Measurements from ENCODE around the gene TRHDE. TPM values are rescaled to one million over a fixed set of nuclear protein-coding genes. Genes with fewer than 3 reads are reported as not detected.

TRHDE gene
- total RNA-seq, 1 donor from 2014 or later: 0.51 TPM

DNA sequence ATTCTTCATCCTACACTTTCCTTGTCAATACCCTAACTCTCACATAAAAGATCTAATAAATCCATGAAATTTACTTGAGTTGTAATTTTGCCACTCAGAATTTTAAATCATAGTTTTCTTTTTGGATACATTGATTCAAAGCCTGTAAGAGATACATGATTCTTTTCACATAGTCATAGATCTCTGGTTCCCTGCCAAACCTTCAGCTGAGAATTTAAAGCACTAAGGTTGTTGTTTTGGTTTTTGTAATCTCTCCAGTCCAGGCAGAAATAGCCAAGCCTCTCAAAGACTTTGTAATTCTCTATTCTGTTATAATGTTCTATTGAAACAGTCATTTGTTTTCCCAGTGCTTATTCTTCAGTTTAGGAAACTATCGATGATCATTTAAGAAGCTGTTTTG lies 273.9 kb downstream of the TRHDE start:
- no peak overlapping the region for H3K4me3 Mint-ChIP-seq
- no peak for DNase-seq (ENCODE audit: low read depth, low spot score)
- H3K27me3 Mint-ChIP-seq (ENCODE audit: low read depth): no peaks in the 10 kb centered on the region
- TF ChIP-seq, protein P1, sequence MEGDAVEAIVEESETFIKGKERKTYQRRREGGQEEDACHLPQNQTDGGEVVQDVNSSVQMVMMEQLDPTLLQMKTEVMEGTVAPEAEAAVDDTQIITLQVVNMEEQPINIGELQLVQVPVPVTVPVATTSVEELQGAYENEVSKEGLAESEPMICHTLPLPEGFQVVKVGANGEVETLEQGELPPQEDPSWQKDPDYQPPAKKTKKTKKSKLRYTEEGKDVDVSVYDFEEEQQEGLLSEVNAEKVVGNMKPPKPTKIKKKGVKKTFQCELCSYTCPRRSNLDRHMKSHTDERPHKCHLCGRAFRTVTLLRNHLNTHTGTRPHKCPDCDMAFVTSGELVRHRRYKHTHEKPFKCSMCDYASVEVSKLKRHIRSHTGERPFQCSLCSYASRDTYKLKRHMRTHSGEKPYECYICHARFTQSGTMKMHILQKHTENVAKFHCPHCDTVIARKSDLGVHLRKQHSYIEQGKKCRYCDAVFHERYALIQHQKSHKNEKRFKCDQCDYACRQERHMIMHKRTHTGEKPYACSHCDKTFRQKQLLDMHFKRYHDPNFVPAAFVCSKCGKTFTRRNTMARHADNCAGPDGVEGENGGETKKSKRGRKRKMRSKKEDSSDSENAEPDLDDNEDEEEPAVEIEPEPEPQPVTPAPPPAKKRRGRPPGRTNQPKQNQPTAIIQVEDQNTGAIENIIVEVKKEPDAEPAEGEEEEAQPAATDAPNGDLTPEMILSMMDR (conservative IDR thresholded peaks at IDR 0.05): no peak
- no peaks in the 10 kb centered on the region for H3K36me3 Mint-ChIP-seq (ENCODE audit: low read depth)
- H3K27ac Mint-ChIP-seq (ENCODE audit: unreplicated experiment): no peak overlapping the region
- H3K4me1 Mint-ChIP-seq: no peaks in the 10 kb centered on the region
- no peaks in the 10 kb centered on the region for H3K9me3 Mint-ChIP-seq

DNA sequence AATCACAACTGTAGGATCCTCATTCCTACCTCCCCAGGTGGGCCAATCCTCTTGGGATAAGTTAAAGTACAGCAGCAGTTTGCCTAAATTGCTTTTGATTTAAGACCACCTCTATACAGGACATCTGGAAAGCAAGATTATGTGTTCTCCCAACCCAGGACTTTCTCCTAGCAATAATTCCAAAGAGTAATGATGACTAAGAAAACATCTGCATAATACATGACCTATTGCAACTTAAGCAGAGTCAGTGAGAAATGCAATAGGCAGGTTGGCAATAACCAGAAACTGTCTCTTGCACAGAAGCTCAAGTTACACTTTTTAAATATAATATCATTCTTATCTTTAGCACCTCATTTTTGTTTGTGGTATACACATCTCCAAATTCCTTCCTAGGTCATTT lies 275.4 kb downstream of the TRHDE start:
- TF ChIP-seq, protein P1 (conservative IDR thresholded peaks at IDR 0.05): no peak
- no peak overlapping the region for H3K27ac Mint-ChIP-seq (ENCODE audit: unreplicated experiment)
- no peak for DNase-seq (ENCODE audit: low read depth, low spot score)
- H3K4me1 Mint-ChIP-seq: no peaks in the 10 kb centered on the region
- H3K36me3 Mint-ChIP-seq (ENCODE audit: low read depth): no peaks in the 10 kb centered on the region
- H3K9me3 Mint-ChIP-seq: no peaks in the 10 kb centered on the region
- H3K4me3 Mint-ChIP-seq: no peak overlapping the region
- no peaks in the 10 kb centered on the region for H3K27me3 Mint-ChIP-seq (ENCODE audit: low read depth)

DNA sequence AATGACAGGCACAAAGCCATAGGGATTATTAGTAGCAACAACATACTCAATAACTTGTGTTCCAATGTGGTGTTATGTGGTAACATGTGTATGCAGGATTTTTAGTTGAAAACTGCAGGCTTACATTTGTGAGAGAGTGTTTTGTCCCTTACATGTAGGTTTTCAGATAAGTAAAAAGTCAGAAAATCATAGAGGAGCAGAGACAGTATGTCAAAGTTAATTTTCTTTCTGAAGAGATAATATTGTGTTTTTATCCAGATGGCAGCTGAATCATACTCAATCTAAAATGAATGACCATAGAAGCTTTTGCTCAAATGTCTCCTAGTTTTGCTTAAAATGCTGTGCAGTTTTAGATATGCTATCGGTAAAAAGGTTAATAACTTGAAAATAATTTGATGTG lies 277.0 kb downstream of the TRHDE start:
- no peaks in the 10 kb centered on the region for H3K4me1 Mint-ChIP-seq
- no peak for DNase-seq (ENCODE audit: low read depth, low spot score)
- TF ChIP-seq, protein P1 (conservative IDR thresholded peaks at IDR 0.05): no peak
- no peaks in the 10 kb centered on the region for H3K9me3 Mint-ChIP-seq
- H3K36me3 Mint-ChIP-seq (ENCODE audit: low read depth): no peaks in the 10 kb centered on the region
- H3K4me3 Mint-ChIP-seq: no peak overlapping the region
- no peaks in the 10 kb centered on the region for H3K27me3 Mint-ChIP-seq (ENCODE audit: low read depth)
- no peak overlapping the region for H3K27ac Mint-ChIP-seq (ENCODE audit: unreplicated experiment)

DNA sequence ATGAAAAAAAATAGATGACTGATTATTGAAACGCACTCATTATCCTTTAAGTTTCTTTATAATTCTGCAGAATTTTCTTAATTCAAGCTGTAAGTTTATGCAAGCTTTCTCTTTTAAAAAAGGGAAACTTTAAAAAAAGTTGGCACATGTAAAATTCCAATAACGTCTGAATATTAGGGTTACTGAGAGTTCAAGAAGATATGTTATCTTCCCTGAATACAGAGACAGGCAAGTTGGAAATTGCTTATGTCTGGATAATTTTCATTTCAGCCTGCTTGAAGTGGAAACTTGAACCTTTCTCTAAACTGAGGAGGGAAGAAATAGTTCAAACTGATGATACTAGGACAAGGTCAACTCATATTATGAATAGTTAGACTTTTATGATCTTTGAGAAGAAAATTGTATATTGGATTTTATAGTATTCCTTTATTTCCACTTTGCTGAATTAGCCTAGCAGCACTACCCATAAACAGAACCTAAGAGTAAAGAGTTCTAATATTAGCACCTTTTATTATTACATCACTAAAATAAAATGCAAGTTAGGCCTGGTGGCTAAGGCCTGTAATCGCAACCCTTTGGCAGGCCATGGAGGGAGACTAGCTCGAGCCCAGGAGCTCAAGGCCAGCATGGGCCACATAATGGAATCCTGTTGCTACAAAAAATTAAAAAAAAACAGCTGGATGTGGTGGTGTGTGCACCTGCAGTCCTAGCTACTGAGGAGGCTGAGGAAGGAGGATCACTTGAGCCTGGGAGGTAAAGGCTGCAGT lies 288.0 kb downstream of the TRHDE start:
- Mint-ChIP-seq H3K27ac (ENCODE audit: unreplicated experiment) (no peak overlapping the region), H3K4me1 (no peaks in the 10 kb centered on the region), H3K36me3 (ENCODE audit: low read depth) (no peaks in the 10 kb centered on the region), H3K27me3 (ENCODE audit: low read depth) (no peaks in the 10 kb centered on the region), H3K4me3 (no peak overlapping the region), H3K9me3 (no peaks in the 10 kb centered on the region)
- TF ChIP-seq, protein P1 (conservative IDR thresholded peaks at IDR 0.05): no peak
- no peak for DNase-seq (ENCODE audit: low read depth, low spot score)

DNA sequence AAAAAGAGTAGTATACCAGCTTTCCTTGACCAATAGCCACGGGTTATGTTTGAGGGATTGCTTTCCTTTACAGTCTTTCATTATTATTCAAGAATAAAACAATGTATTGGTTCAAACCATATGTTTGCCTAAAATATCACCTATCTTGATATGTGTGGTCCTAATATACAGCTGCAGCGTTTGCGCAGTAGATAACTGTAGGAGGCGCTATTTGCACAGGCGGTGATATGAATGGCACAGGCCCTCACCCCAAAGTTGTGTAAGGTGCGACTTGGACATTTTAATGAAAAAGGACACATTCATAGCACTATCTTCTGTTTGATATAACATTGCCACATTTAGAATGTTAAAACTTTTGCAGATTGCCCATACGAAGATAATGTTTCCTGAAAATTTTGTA lies 298.4 kb downstream of the TRHDE start:
- no peak overlapping the region for H3K4me3 Mint-ChIP-seq
- peak; percentile 8 for DNase-seq (ENCODE audit: low read depth, low spot score)
- no peak overlapping the region for H3K27ac Mint-ChIP-seq (ENCODE audit: unreplicated experiment)
- no peaks in the 10 kb centered on the region for H3K9me3 Mint-ChIP-seq
- H3K27me3 Mint-ChIP-seq (ENCODE audit: low read depth): no peaks in the 10 kb centered on the region
- TF ChIP-seq, protein P1 (conservative IDR thresholded peaks at IDR 0.05): peak; percentile 58
- H3K36me3 Mint-ChIP-seq (ENCODE audit: low read depth): no peaks in the 10 kb centered on the region
- no peaks in the 10 kb centered on the region for H3K4me1 Mint-ChIP-seq

Measured in neural crest cell (in vitro differentiated cells).